ENCODE data around the gene SCN5A. TPM values are rescaled to one million over a fixed set of nuclear protein-coding genes. Genes with fewer than 3 reads are reported as not detected.

Gene SCN5A
- polyA plus RNA-seq, 1 donor (not counting 4 experiments of a cell fraction or from before 2014, with no cell fraction given) = 0.26 TPM

DNA sequence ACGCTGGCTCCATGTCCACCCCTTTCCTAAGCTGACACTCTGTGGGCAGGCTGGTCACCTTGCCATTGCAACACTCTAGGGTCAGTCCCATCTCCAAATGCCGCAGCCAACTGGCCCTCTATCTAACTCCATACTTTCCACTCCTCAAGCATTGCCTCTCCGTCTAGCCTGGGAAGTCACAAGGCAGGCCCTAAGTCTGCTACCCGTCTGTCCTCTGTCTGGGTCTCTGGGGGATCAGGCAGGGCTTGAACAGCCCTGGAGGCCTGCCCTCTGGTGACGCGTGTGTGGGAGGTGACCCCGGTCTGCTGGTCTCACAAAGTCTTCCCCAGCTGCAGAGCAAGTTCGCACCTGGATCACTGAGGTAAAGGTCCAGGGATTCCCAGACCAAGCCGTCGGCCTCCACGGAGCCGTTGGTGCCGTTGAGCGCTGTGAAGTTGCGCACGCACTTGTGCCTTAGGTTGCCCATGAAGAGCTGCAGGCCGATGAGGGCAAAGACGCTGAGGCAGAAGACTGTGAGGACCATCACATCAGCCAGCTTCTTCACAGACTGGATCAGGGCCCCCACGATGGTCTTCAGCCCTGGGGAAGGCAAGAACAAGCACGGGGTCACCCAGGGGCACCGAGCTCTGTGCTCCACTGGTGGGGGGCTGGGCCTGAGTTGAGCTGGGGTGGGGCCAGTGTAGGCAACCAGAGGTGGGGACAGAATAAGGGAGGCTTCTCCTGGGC, 39.9 kb downstream of the SCN5A start:
- Histone ChIP-seq H3K79me2 (ENCODE audit: control insufficient read depth, insufficient read depth, low read length) (no peaks in the 10 kb centered on the region), H3K9ac (ENCODE audit: control insufficient read depth, extremely low read depth, insufficient read depth, low read length) (no peak overlapping the region), H3K27ac (ENCODE audit: control insufficient read depth, insufficient read depth, low read length) (no peak overlapping the region), H3K4me2 (ENCODE audit: control insufficient read depth, extremely low read depth, insufficient read depth, low read depth, low read length) (no peak overlapping the region), H3K27me3 (ENCODE audit: control insufficient read depth, extremely low read depth, insufficient read depth, low read length) (no peaks in the 10 kb centered on the region), H3K36me3 (ENCODE audit: control insufficient read depth in 2 of 2, extremely low read depth in 1 of 2, insufficient read depth in 2 of 2, low read length in 2 of 2) (no peaks in the 10 kb centered on the region), H3K4me1 (ENCODE audit: control insufficient read depth, extremely low read depth, insufficient read depth, low read length) (no peaks in the 10 kb centered on the region), H3K9me3 (ENCODE audit: control insufficient read depth, low read depth, low read length) (no peaks in the 10 kb centered on the region), H2AFZ (ENCODE audit: control insufficient read depth, low read length) (no peak overlapping the region), H3K4me3 (ENCODE audit: control insufficient read depth in 2 of 3, extremely low read depth in 1 of 3, insufficient read depth in 2 of 3, low read depth in 1 of 3, low read length in 3 of 3) (no peak overlapping the region), H3K9me1 (ENCODE audit: control insufficient read depth, extremely low read depth, insufficient read depth, low read length) (no peaks in the 10 kb centered on the region), H4K20me1 (ENCODE audit: control insufficient read depth, extremely low read depth, insufficient read depth, low read length) (no peaks in the 10 kb centered on the region)
- DNase-seq (ENCODE audit: low read depth, low spot score) = no peak
- FAIRE-seq = no peak
- dilution Hi-C loops (cut with MboI; ENCODE audit: extremely low pct_ligation_motif_present, low sequenced_read_pairs) = no loop called here
- no peak for TF ChIP-seq CTCF (optimal IDR thresholded peaks at IDR 0.05 in 1 of 3, IDR thresholded peaks at IDR 0.05 in 1 of 3, conservative IDR thresholded peaks at IDR 0.05 in 1 of 3; ENCODE audit: extremely low read depth in 1 of 3, insufficient read depth in 2 of 3, low read length in 3 of 3)

- H4K20me1 ChIP-seq (ENCODE audit: control insufficient read depth, extremely low read depth, insufficient read depth, low read length) = no peaks in the 10 kb centered on the region
- FAIRE-seq (no peak), DNase-seq (ENCODE audit: low read depth, low spot score) (no peak)
- no peaks in the 10 kb centered on the region for H3K79me2 ChIP-seq (ENCODE audit: control insufficient read depth, insufficient read depth, low read length)
- H3K36me3 ChIP-seq (ENCODE audit: control insufficient read depth in 2 of 2, extremely low read depth in 1 of 2, insufficient read depth in 2 of 2, low read length in 2 of 2) = no peaks in the 10 kb centered on the region
- dilution Hi-C loops (cut with MboI; ENCODE audit: extremely low pct_ligation_motif_present, low sequenced_read_pairs) = no loop called here
- no peak overlapping the region for H3K9ac ChIP-seq (ENCODE audit: control insufficient read depth, extremely low read depth, insufficient read depth, low read length)
- TF ChIP-seq EZH2 (IDR thresholded peaks at IDR 0.05; ENCODE audit: low read length) (no peak), CTCF (optimal IDR thresholded peaks at IDR 0.05 in 1 of 3, IDR thresholded peaks at IDR 0.05 in 1 of 3, conservative IDR thresholded peaks at IDR 0.05 in 1 of 3; ENCODE audit: extremely low read depth in 1 of 3, insufficient read depth in 2 of 3, low read length in 3 of 3) (no peak)
- H3K27ac ChIP-seq (ENCODE audit: control insufficient read depth, insufficient read depth, low read length) = no peak overlapping the region
- no peaks in the 10 kb centered on the region for H3K4me1 ChIP-seq (ENCODE audit: control insufficient read depth, extremely low read depth, insufficient read depth, low read length)
- no peaks in the 10 kb centered on the region for H3K9me3 ChIP-seq (ENCODE audit: control insufficient read depth, low read depth, low read length)
- H3K27me3 ChIP-seq (ENCODE audit: control insufficient read depth, extremely low read depth, insufficient read depth, low read length) = no peaks in the 10 kb centered on the region
- no peak overlapping the region for H2AFZ ChIP-seq (ENCODE audit: control insufficient read depth, low read length)
- no peak overlapping the region for H3K4me3 ChIP-seq (ENCODE audit: control insufficient read depth in 2 of 3, extremely low read depth in 1 of 3, insufficient read depth in 2 of 3, low read depth in 1 of 3, low read length in 3 of 3)
- H3K9me1 ChIP-seq (ENCODE audit: control insufficient read depth, extremely low read depth, insufficient read depth, low read length) = no peaks in the 10 kb centered on the region
- no peak overlapping the region for H3K4me2 ChIP-seq (ENCODE audit: control insufficient read depth, extremely low read depth, insufficient read depth, low read depth, low read length)
Measured at GRCh38 chr3:38608961-38609360, 40.5 kb downstream of the SCN5A start.
